Breast epithelium (tissue), 3 donors: ENCODE data around the gene PGM5.

Source experiments
- POLR2A ChIP-seq: fragments of 450-650 bp; IDR thresholded peaks from one replicate; pipeline ENCODE4 v1.6.1; 2016; ENCODE audit warnings: antibody characterized with exemption, mild to moderate bottlenecking, moderate library complexity
- TF ChIP-seq, protein P1 (sequence below), 3 donors: fragments of 450-650 bp; IDR thresholded peaks; one replicate each; pipeline ENCODE4 v1.5.1; 2016 to 2017; ENCODE audit warnings: antibody characterized with exemption in 3 of 3, mild to moderate bottlenecking in 3 of 3, moderate library complexity in 3 of 3

DNA sequence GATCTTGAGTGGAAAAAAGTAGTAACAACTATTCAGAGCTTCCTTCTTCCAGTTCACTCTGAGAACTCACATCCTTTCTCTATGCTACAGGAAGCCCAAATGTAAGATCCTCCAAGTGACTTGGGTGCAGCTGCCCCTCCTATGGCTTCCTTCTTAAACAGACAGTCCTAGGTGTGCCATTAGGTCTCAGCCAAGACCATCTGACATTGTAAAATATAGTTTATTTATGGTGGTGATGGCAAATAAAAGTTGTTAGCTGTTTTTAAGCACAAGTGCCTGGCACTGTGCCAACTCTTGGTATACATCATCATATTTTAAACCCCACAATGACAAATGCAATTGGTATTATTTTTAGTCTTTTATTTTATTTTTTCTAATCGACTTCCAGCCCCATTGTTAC, 126.1 kb downstream of the PGM5 start:
- TF ChIP-seq, protein P1, sequence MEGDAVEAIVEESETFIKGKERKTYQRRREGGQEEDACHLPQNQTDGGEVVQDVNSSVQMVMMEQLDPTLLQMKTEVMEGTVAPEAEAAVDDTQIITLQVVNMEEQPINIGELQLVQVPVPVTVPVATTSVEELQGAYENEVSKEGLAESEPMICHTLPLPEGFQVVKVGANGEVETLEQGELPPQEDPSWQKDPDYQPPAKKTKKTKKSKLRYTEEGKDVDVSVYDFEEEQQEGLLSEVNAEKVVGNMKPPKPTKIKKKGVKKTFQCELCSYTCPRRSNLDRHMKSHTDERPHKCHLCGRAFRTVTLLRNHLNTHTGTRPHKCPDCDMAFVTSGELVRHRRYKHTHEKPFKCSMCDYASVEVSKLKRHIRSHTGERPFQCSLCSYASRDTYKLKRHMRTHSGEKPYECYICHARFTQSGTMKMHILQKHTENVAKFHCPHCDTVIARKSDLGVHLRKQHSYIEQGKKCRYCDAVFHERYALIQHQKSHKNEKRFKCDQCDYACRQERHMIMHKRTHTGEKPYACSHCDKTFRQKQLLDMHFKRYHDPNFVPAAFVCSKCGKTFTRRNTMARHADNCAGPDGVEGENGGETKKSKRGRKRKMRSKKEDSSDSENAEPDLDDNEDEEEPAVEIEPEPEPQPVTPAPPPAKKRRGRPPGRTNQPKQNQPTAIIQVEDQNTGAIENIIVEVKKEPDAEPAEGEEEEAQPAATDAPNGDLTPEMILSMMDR (IDR thresholded peaks at IDR 0.05): no peak
- no peak for TF ChIP-seq POLR2A
